NCI-H510A (cell line): Measurements from ENCODE around the gene DNAH9.

Experiments used
- DNase-seq: peaks from one replicate; lab custom pipeline; 2025; lab: John Stamatoyannopoulos, UW

The DNAH9 gene

GRCh38 chr17:11747441-11747840, 149.2 kb downstream of the DNAH9 start:
- no peak for DNase-seq

- DNase-seq = no peak
These were observed 159.5 kb downstream of the DNAH9 start for GRCh38 chr17:11757815-11758214.

- DNase-seq = no peak
These were observed 169.8 kb downstream of the DNAH9 start for GRCh38 chr17:11768106-11768505.

- DNase-seq = no peak
These were observed 170.7 kb downstream of the DNAH9 start for GRCh38 chr17:11768981-11769380.

- no peak for DNase-seq
These were observed 173.8 kb downstream of the DNAH9 start for GRCh38 chr17:11772031-11772430.

GRCh38 chr17:11779892-11780291, 181.6 kb downstream of the DNAH9 start:
- no peak for DNase-seq

GRCh38 chr17:11780621-11781020, 182.4 kb downstream of the DNAH9 start:
- no peak for DNase-seq

- DNase-seq = no peak
These were observed 188.6 kb downstream of the DNAH9 start for GRCh38 chr17:11786711-11787438.

- no peak for DNase-seq
These were observed 197.6 kb downstream of the DNAH9 start for GRCh38 chr17:11795906-11796305.

GRCh38 chr17:11797803-11798202, 199.5 kb downstream of the DNAH9 start:
- DNase-seq = no peak

GRCh38 chr17:11803231-11803969, 205.1 kb downstream of the DNAH9 start:
- DNase-seq = no peak

GRCh38 chr17:11805138-11805537, 206.9 kb downstream of the DNAH9 start:
- no peak for DNase-seq

GRCh38 chr17:11805952-11806351, 207.7 kb downstream of the DNAH9 start:
- no peak for DNase-seq

GRCh38 chr17:11807606-11808005, 209.3 kb downstream of the DNAH9 start:
- DNase-seq = no peak

- no peak for DNase-seq
These were observed 215.0 kb downstream of the DNAH9 start for GRCh38 chr17:11813278-11813677.

- DNase-seq = no peak
These were observed 215.6 kb downstream of the DNAH9 start for GRCh38 chr17:11813871-11814270.

- no peak for DNase-seq
These were observed 216.5 kb downstream of the DNAH9 start for GRCh38 chr17:11814655-11815262.

- no peak for DNase-seq
These were observed 218.1 kb downstream of the DNAH9 start for GRCh38 chr17:11816409-11816808.

GRCh38 chr17:11823862-11824261, 225.6 kb downstream of the DNAH9 start:
- no peak for DNase-seq

- no peak for DNase-seq
These were observed 227.4 kb downstream of the DNAH9 start for GRCh38 chr17:11825572-11826209.

- DNase-seq = no peak
These were observed 234.3 kb downstream of the DNAH9 start for GRCh38 chr17:11832401-11833137.

- DNase-seq = no peak
These were observed 238.2 kb downstream of the DNAH9 start for GRCh38 chr17:11836508-11836907.
